Epithelial cell of proximal tubule (primary cell): ENCODE results near the gene FBXO31. TPM values are rescaled to one million over a fixed set of nuclear protein-coding genes. Genes with fewer than 3 reads are reported as not detected.

Experiments
- DNase-seq: peaks from one replicate; pipeline ENCODE4 v3.0.0-alpha.2; 2011; ENCODE audit warnings: low read depth
- H3K4me3 ChIP-seq: 2 replicates; pipeline ENCODE4 v1.5.1; 2011; ENCODE audit warnings: low read depth, mild to moderate bottlenecking, low read length
- total RNA-seq: library from RNA; depleted of rRNA; stranded (reverse); fragments of >200 nt; gene quantifications from 2 replicates; pipeline ENCODE4 v1.2.3, GENCODE V29; 2015
- TF ChIP-seq, protein P1 (sequence below): conservative IDR thresholded peaks from 2 replicates; pipeline ENCODE4 v1.5.1; 2012; ENCODE audit warnings: low read depth, mild to moderate bottlenecking, low read length

The FBXO31 gene
- total RNA-seq, 1 donor from 2014 or later, result 18.0 TPM

DNA sequence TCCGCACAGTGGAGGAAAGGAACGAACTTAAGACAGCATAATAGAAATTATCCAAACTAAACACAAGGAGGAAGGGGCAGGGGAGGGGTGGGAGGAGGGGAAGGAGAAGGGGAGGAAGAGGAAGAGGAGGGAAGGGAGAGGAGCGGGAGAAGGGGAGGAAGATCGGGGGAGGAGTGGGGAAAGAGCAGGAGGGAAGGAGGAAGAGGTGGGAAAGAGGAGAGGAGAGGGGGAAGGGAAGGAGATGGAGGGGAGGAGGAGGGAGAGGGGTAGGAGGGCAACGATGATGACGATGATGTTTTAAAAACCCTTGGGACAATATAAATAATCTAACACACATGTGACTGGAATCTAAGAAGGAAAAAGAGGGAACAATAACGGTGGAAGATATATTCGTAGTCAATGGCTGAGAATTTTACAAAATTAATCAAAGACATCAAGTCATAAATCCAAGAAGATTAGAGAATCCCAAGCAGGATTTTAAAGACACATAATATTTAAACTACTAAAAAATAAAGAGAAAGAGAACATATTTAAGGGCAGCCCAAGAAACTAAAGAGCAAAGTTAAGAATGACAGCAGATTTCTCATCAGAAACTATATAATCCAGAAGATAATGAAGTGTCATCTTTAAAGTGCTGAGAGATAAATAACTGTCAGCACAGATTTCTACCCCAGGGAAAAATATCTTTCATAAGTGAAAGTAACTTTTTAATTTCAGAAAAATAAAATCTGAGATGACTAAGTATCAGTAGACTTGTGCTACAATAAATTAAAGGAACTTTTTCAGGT is 96.5 kb downstream of the FBXO31 start:
- TF ChIP-seq, protein P1, sequence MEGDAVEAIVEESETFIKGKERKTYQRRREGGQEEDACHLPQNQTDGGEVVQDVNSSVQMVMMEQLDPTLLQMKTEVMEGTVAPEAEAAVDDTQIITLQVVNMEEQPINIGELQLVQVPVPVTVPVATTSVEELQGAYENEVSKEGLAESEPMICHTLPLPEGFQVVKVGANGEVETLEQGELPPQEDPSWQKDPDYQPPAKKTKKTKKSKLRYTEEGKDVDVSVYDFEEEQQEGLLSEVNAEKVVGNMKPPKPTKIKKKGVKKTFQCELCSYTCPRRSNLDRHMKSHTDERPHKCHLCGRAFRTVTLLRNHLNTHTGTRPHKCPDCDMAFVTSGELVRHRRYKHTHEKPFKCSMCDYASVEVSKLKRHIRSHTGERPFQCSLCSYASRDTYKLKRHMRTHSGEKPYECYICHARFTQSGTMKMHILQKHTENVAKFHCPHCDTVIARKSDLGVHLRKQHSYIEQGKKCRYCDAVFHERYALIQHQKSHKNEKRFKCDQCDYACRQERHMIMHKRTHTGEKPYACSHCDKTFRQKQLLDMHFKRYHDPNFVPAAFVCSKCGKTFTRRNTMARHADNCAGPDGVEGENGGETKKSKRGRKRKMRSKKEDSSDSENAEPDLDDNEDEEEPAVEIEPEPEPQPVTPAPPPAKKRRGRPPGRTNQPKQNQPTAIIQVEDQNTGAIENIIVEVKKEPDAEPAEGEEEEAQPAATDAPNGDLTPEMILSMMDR, result no peak
- no peak for DNase-seq
- no peak overlapping the region for H3K4me3 ChIP-seq

DNA sequence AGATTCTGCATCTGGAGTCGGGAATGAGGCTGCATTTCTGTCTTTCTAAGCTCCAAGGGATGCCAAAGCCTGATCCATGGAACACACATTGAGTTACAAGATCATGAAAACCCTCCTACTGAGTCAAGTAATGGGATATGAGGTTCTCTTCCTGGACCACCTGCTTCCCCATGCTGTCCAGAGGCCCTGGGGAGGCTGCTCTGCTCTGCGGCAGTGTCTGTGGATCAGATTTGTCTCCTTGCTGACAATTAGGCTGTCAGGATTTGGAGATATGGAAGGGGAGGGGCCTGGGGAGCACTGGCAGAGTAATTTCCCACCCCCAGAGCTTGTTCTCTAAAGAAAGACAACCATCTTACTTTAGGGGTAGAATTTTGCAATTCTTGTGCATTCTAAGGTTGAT is 99.4 kb downstream of the FBXO31 start:
- H3K4me3 ChIP-seq, result no peak overlapping the region
- TF ChIP-seq, protein P1, result no peak
- no peak for DNase-seq

DNA sequence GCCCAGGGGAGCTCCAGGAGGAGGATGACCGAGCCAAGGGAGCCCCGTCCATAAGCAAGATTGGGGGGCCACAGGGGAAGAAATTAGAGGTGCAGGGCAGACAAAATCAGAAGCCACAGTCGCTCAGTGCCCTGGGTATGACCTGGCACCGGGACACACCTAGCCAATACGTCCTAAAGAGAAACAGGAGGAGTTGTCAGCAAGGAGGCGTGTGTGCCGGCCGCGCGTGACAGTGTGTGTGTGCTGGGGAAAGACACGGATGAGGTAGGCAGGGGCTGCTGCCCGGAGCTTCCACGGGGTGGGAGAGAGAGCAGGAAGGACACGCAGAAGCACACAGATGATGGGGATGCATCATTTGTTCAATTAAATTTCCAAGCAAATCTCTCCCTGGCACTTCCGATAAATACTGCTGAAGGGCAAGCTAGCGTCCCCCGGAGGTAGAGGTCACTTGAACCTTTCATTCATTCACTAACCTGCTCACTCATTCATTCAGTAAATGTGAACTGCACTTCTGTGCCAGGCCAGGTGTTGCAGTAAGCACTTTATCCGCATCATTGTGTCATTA is 104.4 kb downstream of the FBXO31 start:
- TF ChIP-seq, protein P1, result no peak

DNA sequence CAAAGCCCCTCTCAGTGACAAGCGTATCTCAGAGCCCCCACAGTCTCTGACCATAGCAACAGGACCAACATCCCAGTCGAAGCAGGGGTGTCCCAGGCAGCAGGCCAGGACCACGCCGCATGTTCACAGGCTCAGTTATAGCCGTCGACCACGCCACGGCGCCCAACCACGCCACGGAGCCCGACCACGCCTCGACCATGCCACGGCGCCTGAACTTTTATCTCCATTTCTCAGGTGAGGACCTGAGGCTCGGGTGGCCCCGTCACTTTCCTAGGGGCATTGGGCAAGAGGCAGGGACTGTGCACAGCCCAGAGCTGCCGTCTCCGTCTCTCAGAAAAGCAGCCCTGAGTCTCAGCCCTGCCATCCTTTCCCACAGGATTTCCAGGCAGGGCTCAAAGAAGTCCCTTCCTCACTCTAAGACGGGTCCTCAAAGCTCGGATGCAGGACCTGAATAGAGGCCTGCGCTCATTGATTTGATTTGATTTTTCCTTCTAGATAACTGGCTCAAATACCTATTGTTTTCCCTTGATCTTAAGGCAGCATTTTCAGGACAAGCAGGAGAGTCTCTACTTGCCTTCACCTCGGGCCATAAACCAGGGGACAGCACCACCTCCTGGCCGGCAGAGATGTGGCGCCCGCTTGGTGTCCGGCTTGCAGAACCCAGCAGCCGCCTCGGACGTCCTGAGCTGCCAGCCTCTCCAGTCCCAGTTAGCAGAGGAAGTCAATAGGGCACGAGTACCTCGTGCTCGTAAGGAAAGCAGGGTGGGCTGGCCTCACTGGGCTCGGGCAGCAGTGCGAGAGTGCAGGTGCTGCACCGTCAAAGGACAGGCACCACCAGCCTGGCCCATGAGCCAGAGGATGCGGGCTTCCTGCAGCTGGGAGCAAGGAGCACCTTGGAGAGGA is 105.1 kb downstream of the FBXO31 start:
- H3K4me3 ChIP-seq, result no peak overlapping the region
- DNase-seq, result no peak
- TF ChIP-seq, protein P1, result peak; percentile 85

More for the DNA sequence above, 104.4 kb downstream of the FBXO31 start:
- DNase-seq, result no peak
- H3K4me3 ChIP-seq, result no peak overlapping the region

Other genes with a start within 250 kb of the FBXO31 start
- gene C16orf95, start 66.4 kb downstream of the FBXO31 start, total RNA-seq, result 0.65 and 1.7 TPM in 2 replicates
- gene MAP1LC3B, start 8.6 kb upstream of the FBXO31 start, total RNA-seq, result 39.3 and 39.5 TPM in 2 replicates
- gene ZCCHC14, start 109.2 kb upstream of the FBXO31 start, total RNA-seq, result 9.9 and 11.8 TPM in 2 replicates
- 0.14 and 0.40 TPM in 2 replicates for gene JPH3, start 218.7 kb upstream of the FBXO31 start, total RNA-seq